RKO (cell line): Measurements from ENCODE around the gene SCN3A.
A peak's percentile ranks its signal among the peaks of the same experiment; 100 is the strongest.

Source experiments
- DNase-seq: peaks from one replicate; pipeline ENCODE4 v3.0.0-alpha.2; 2016; ENCODE audit warnings: low spot score

SCN3A gene

DNA sequence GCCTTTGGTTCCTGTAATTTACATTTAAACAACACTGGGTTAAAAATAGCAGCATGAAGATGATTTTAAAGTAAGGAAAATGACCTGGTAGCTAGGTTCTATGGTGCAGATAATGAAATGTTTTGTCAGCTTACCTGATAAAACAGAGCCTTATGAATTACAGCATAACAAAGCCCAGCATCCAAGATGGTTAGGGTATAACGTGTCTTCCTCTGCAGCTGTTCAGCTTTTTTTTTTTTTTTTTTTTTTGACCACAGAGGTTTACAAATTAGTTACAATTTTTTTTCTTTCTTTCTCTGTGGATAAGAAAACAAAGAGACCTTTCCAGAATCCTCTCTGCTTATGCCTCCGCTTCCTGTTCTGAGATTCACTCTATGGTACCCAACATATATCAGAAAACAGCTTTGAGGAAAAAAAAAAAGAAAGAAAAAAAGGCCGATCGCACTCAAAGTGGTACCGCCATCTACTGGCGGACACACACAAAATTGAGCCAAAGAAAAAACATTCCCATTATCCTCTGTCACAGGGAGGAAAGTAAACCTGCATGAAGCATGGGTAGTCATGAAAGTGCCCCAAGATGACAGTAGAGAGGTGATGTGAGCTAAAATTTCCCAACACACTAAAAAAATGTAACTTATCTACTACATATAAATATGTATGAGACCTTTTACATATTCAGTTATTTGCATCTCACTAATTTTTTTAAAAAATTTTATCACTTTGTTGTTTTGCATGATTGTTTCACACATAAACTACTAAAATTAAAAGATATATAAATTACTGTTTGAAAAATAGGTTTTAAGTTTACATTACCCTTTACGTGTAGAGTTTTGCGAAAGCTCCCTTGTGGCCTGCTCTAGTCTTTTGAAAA lies at the start of gene SCN3A:
Gene SCN3A (minus strand): TSS at position 362 of the 871 bp plus-strand sequence. CDS start 27,656 bp downstream, outside the sequence.
- DNase-seq, result peak; percentile 58

DNA sequence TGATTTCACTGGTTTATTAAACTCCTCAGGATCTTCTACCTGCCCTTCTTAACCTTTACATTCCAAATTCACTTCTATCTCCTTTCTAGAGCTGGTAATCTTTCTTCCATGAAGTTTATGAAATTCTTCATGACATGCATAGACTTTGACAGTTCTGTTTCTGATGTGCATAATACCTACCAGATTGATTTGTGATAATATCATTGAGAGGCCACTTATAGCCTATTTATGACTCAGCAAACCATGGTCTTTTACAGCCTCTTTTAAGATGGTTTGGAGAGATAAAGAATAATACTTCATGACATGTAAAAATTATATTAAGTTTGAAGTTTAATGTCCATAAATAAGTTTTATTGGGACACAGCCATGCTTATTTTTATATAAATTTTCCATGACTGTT lies 49.3 kb upstream of the SCN3A start:
- no peak for DNase-seq

DNA sequence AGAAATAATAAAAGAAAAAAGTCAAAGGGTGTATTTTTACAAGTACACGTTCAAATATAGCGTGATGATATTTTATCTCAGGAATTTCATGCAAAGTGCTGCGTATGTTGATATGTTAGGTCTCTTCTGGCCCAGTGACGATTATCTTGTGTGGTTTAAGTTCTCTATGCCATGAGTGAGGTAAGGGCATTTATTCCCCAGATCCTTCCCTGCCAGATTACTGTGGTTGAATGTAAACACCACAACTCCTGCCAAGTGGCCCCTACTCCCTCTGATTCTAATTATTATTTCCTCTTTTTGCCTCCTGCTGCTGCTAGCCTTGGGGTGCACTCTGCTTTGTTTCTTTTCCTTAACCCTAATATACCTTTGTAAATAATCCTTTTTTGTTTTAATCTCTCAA lies 47.5 kb upstream of the SCN3A start:
- DNase-seq, result no peak

DNA sequence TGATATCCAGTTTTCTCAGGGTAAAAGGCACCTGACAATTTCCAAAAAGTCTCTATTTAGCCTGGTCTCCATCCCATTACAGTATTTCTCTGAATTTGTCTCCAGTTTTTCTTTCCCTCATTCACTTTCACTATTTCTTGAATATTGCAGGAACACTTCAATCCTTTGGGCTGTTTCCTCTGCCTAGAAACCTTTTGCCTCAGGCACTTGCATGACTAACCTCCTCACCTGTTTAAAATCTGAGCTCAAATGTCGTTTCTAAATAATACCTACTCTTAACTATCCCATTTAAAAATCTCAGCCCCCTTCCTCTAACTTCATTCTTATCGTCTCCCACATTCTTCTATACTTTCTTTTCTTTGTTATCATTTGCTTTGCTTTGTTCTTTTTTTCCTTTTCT lies 44.4 kb upstream of the SCN3A start:
- no peak for DNase-seq

DNA sequence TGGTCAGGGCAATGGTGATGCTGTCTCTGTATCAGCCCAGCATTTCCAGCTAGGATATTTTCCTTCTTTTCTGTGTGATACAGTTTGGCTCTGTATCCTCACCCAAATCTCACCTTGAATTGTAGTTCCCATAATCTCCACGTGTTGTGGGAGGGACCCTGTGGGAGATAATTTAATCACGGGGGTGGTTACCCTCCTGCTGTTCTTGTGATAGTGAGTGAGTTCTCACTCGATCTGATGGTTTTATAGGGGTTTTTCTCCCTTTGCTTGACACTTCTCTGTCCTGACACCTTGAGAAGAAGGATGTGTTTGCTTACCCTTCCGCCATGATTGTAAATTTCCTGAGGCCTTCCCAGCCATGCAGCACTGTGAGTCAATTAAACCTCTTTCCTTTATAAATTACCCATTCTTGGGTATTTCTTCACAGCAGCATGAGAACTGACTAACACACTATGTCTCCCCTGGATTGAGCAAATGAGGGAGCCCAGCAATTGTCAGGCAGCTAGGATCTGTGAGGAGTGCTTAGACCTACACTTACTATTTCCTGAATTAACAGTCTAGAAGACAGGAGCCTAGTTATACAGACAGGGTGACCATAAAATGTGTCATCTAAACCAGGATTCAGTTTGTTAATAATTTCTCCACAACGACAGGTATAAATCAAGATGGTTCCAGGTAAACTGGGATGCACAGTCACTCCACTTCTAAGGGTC lies 41.4 kb upstream of the SCN3A start:
- no peak for DNase-seq

DNA sequence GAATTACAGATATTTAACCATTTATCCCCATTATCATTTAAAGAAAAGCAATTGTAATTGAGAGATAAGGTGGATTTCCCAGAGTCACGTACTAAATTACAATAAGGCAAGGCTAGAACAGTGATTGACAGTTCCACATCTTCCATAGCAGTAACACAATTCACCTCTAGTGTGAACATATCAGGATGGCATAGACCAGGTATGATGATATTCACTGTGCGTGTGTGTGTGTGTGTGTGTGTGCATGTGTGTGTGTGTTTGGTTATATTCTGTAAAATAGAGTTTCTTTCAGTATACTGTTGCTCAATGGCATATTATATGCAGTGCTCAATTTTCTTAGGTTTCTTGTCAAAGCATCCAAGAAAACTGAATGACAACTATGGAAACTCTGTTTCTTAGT lies 37.1 kb upstream of the SCN3A start:
- DNase-seq, result no peak

DNA sequence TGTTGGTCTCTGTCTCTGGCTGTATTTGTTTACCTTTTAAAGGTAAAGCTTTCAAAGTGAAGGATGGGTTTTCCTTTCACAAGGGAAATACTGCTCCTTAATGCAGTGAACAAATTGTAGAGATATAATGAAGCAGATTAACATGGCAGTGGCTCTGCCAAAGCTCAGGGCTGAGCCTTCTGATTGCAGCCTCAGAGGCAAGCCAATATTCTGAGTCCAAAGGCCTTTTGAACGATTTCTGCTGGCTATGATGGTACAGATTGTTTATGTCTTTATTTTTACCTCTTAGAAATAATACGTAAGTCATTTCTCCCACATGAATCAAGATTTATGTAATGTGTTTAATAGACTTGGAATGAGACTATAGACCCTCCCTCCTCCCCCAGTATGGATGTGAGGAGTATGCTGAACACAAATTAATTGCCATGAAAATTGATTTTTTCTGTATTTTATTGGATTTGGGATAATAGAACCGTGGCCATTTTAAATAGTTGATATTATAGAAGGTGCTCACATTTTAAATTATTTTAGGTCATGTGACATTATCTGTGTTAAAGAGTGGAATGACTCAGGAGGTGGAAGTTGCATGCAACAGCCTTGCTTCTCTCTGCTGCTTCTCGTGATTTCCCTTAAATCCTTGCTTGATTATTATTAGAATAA lies 36.1 kb upstream of the SCN3A start:
- no peak for DNase-seq

DNA sequence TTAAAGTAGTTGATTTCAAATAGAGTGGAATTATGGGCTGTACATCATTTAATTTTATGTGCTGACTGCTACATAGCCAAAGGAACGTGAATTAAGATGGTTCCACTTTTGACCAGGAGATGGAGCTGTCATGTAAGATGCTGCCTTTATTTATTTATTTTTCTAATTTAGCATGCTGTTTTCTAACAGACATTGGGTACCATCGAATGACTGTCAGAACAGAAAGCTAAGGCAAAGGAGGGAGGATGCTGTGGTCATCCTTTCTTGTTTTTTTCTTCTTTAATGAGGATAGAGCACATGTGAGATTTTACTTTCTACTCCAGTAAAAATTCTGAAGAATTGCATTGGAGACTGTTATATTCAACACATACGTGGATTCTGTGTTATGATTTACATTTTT lies 35.4 kb upstream of the SCN3A start, which contains the start of gene SCN2A:
Gene SCN2A (plus strand): TSS at position 185 of the 400 bp plus-strand sequence. CDS start 56,410 bp downstream, outside the sequence.
- DNase-seq, result peak; percentile 73

DNA sequence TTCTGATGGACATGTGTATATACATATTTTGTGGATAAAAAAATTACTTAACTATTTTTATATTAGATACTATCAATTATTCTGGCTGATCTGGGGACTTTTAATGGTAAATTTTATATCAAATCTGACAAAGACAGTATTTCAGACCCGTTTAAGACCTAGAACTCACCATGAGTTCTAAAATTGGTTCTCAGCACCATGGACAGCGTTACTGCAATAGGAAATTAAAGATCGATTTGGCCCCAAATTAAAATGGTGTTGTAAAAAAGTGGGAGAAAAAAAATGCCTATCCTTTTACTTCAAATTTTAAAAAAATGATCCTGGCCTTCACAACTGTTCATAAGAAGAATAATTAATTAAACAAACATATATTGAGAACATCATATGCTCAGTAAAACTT lies 34.4 kb upstream of the SCN3A start:
- DNase-seq, result peak; percentile 2

DNA sequence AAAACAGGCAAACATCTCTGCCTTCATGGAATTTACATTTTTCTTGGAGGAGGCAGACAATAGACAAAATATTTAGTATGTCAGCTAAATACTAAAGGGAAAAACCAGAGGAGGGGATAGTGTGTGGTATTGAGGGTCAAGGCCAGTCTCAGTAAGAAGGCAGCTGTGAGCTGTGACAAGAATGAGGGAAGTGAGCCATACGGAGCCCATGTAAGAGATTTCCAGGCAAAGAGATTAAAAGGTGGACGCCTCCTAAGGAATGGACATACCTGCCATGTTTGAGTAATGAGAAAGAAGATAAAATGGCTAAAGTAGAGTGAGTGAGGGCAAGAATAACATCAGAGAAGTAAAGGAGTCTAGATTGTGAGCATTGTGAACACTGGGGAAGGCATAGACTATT lies 33.2 kb upstream of the SCN3A start:
- DNase-seq, result no peak

DNA sequence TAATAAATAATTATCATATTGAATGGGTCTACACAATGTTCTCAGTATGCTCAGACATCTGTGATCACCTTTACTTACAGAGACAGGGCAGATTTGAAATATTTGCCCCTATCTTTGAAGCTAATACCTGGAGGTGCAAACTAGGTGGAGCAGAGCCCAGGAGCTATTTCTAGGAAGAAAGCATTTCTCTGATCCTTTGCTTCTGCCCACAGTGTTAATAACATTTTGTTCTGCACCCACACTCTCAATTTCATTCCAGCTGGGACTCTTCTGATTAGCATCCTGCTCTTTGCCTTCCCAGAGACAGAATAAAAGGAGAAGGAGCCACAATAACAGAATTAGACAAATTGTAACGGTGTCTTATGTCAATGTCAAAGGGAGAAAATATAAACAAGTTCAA lies 23.7 kb upstream of the SCN3A start:
- DNase-seq, result no peak

DNA sequence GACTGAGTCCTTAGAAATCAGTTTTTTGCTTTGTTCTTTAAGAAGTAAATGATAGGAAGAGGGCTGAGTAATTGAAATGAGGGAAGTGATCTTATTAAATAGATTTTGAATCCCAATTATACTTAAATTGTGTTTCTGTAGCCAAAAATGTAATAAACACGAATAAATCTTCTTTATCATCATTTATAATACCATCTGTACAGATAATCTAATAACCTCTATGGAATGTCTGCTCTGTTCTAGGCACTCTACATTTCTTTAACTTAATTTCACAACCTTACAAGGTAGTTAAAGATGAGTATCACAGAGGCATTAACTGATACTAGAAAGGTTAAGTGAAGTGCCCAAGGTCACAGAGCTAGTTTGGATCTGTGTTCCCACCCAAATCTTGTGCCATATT lies 21.1 kb upstream of the SCN3A start:
- DNase-seq, result no peak

DNA sequence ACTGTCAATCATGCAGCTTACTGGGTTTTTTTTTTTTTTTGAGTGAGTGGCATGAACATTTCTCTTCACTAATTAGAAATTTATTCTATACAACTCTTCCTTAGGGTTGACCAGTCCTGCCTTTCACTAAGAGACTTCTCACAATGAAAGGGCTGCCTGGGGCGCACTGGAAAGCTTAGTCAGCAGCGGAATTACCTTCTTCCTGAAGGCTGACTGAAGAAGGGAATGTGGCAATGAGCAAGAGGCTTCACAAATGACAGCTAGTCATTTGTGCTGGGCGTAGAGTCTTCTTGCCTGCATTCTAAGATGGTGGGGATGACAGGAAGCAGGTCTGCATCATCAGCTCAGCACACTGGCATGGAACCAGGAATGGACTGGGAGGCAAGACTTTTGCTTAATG lies 15.6 kb upstream of the SCN3A start:
- DNase-seq, result peak; percentile 9

DNA sequence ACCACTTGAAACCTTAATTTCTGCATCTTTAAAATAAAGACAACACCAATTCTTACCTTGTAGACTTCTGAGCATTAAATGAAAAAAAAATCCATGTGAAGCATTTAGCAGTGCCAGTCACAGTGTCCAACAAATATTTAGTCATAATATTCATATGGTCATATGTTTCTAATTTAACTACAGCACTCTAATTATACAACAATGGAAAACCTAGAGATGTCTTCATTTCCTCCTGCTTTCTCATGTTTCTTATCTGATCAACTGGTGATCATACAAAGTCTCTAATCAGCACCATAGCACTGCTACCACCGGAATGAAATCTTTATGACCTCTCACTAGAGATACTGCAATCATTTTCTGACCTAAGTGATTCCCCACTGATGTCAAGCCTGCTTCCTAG lies 10.2 kb upstream of the SCN3A start:
- DNase-seq, result no peak

DNA sequence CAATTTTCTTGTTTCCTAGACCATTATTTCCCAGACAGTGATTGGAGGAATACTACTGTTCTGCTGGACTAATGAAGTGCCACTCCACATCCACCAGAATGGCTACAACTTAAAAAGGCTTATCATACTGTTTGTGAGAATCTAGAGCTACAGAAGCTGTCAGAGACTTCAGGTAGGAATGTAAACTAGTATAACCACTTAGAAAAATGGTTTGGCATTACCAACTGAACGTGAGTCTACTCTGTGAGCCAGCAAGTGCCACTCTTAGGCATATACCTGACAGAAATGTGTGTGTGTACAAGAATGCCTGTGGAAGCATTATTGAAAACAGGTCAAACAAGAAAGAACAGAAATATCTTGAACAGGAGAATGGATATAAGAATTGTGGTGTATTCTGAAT lies 4.2 kb upstream of the SCN3A start:
- DNase-seq, result no peak

DNA sequence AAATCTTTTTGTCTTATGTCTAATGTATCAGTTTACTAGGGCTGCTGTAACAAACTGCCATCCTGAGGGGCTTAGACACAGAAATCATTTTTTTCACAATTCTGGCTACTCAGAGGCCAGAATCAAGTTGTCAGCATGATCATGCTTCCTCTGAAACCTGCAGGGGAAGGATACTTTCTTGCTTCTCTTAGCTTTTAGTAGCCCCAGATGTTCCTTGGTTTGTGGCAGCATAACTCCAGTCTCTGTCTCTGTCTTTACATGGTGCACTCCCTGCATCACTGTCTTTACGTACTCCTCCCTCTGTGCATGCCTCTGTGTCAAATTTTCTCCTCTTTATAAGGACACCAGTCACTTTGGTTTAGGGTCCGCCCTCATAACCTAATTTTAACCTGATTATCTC lies 2.0 kb upstream of the SCN3A start:
- no peak for DNase-seq

DNA sequence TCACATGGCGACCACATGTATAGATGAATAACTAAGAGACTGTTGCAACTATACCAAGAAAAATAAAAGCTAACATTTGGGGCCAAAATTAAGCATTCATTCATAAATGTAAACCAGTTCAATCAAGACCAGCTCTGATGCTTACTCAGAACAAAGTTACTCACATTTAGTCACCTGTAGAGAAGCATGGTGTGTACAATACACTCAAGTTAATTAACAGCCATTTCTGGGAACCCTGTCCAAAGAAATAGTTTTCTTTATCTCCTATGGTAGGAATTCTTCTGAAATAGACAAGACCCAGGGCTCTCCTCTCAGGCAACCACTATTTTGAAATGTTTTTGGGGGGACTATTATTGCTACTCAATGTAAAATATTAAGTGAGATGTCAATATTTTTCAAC lies 1.6 kb downstream of the SCN3A start:
- DNase-seq, result peak; percentile 13

DNA sequence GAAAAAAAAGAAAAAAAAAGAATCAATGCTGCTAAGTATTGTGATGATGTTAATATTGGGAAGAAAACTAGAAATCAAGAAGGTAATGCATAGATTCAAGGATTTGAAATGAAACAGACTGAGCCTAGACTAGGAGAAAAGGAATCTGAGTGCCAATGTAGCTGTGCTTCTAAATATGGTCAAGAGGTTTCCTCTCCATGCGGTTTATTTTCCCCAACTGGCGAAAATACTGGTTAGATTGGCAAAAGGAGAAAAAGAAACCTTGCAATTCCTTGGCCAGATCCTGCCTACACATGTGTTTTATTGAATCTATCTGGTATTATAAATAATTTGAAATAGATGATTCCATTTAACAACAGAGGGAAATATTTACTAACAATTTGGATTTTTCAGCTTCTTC lies 5.7 kb downstream of the SCN3A start:
- DNase-seq, result no peak

DNA sequence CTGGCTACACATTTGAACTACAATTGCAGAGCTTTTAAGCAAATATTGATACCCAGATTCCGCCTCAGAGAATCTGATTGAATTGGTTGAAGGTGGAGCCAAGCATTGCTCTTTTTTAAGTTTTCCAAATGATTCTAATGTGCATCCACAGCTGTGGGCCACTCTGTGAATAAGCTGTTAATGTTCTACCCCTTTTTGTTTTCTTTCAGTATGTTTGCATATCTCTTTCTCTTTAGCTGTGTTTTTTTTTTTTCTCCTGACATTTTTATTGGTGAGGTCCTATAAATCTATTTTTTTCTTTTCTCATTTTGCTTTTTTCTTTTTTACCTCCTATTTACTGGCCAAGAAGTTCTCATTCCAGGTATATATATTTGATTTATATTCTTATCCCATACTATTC lies 6.5 kb downstream of the SCN3A start:
- no peak for DNase-seq

DNA sequence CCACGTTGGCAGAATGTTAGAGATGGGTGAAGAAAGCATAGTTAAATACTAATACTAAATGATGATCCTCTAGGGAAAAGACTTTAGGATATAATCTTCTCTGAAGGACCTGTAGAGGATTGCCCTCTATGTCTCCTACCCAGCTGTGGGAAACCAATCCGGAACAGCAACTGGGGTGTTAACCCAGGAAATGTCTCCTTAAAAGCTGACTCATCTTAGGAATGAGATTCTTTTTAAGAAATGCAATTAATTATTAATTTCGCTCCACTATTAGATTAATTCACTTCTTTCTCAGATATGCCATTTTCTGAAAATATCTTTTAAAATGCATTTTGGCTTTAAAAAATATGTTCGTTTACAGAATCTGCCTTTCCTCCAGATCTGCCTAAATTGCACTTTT lies 7.4 kb downstream of the SCN3A start:
- no peak for DNase-seq

DNA sequence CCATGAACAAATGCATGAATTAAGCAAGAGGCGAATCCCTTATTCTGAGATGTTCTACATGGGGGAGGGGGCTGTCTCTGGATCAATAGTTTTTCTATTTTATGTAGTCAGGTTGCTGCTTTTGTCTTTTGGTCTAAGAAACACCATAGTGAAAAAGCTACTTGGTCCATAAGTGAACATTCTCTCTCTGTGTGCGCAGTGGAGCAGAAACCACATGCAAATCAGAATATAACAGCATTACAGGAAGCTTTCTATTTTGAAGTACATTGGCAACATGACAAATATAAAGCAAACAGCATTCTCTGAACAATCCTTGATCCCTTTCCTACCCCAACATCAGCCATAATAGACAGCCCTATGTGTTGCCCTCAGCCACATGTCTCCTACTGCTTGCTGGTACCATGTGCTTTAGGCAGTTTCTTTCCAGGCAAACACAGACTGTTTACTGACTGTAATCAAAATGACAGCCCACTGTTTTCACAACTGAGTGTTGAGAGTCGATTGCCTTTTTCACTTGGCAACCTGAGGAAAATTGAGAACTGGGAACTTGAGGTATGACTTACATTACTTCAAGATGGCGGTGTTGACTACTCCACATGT lies 10.6 kb downstream of the SCN3A start:
- DNase-seq, result no peak

DNA sequence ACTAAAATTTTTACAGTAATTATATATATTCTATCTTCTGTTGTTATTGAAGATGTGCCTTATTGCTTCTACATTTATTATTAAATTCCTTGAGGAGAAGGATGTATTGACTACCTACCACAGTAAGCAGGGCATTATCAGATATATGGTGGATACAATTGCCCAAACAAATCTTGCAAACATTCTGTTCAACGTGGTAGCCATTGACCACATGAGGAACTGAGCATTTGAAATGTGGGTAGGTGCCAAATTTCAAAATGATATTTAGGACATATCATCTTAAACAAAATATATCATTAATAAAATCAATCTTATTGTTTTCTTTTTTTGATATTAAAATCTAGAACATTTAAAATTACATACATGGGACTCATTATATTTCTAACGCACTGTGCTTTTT lies 11.1 kb downstream of the SCN3A start:
- no peak for DNase-seq
